Neural cell (in vitro differentiated cells): ENCODE results near the gene C22orf23. TPM values are rescaled to one million over a fixed set of nuclear protein-coding genes. Genes with fewer than 3 reads are reported as not detected.

Experiments
- H2AFZ ChIP-seq: fragments of 200-600, 300-800 bp; sonication (generic), shearing (Covaris generic); 2 replicates; pipeline ENCODE4 v1.6.0; 2014; ENCODE audit warnings: low read depth, mild to moderate bottlenecking, antibody characterized with exemption, low read length, moderate library complexity
- H3F3A ChIP-seq: fragments of 200-600 bp; shearing (Covaris generic); 2 replicates; pipeline ENCODE4 v1.6.1; 2016; ENCODE audit warnings: mild to moderate bottlenecking, moderate library complexity, mixed read lengths, antibody characterized with exemption, low read length; ENCODE audit not compliant: insufficient read depth, poor library complexity, severe bottlenecking
- H3K27ac ChIP-seq: fragments of 200-600, 300-800 bp; sonication (generic), shearing (Covaris generic); 2 replicates; pipeline ENCODE4 v1.5.1; 2014; ENCODE audit warnings: mild to moderate bottlenecking, low read length, moderate library complexity
- H3K27me3 ChIP-seq: fragments of 300-800, 200-600 bp; sonication (generic), shearing (Covaris generic); 2 replicates; pipeline ENCODE4 v1.6.0; 2014; ENCODE audit warnings: mild to moderate bottlenecking, low read depth, low read length, moderate library complexity; ENCODE audit not compliant: insufficient read depth
- H3K36me3 ChIP-seq: fragments of 300-800, 200-600 bp; sonication (generic), shearing (Covaris generic); 2 replicates; pipeline ENCODE4 v1.5.1; 2014; ENCODE audit warnings: mild to moderate bottlenecking, antibody characterized with exemption, low read length, moderate library complexity; ENCODE audit not compliant: insufficient read depth
- H3K4me2 ChIP-seq: fragments of 300-800, 200-600 bp; sonication (generic), shearing (Covaris generic); 2 replicates; pipeline ENCODE4 v1.6.0; 2014; ENCODE audit warnings: mild to moderate bottlenecking, low read length
- H3K4me3 ChIP-seq: fragments of 300-800, 200-600 bp; sonication (generic), shearing (Covaris generic); 2 replicates; pipeline ENCODE4 v1.5.1; 2014; ENCODE audit warnings: mild to moderate bottlenecking, low read length, moderate library complexity
- H3K79me2 ChIP-seq: fragments of 200-600 bp; shearing (Covaris generic); replicated peaks from 2 replicates; pipeline ENCODE4 v1.6.0; 2014; ENCODE audit warnings: mild to moderate bottlenecking, low read length, moderate library complexity; ENCODE audit not compliant: insufficient read depth
- H3K9ac ChIP-seq: fragments of 300-800, 200-600 bp; sonication (generic), shearing (Covaris generic); 2 replicates; pipeline ENCODE4 v1.6.1; 2016; ENCODE audit warnings: mild to moderate bottlenecking, low read length, mixed read lengths
- H3K9me2 ChIP-seq: fragments of 200-600 bp; shearing (Covaris generic); 2 replicates; pipeline ENCODE4 v1.6.1; 2016; ENCODE audit warnings: mild to moderate bottlenecking, low read length, mixed read lengths; ENCODE audit not compliant: insufficient read depth
- H3K9me3 ChIP-seq: fragments of 200-600, 300-800 bp; sonication (generic), shearing (Covaris generic); 2 replicates; pipeline ENCODE4 v1.6.1; 2016; ENCODE audit warnings: mild to moderate bottlenecking, mixed run types, low read length, moderate library complexity, mixed read lengths
- H4K20me1 ChIP-seq: fragments of 200-600 bp; shearing (Covaris generic); 2 replicates; pipeline ENCODE4 v1.6.1; 2016; ENCODE audit warnings: mild to moderate bottlenecking, mixed run types; ENCODE audit not compliant: insufficient read depth
- EP300 ChIP-seq: fragments of 450-650 bp; conservative IDR thresholded peaks from 2 replicates; pipeline ENCODE4 v1.6.1; 2014; ENCODE audit warnings: antibody characterized with exemption, mild to moderate bottlenecking, moderate library complexity; ENCODE audit not compliant: poor library complexity, severe bottlenecking
- EZH2 ChIP-seq: fragments of 200-600, 300-800 bp; shearing (Covaris generic), sonication (generic); IDR thresholded peaks from 2 replicates; pipeline ENCODE4 v1.6.1; 2014; ENCODE audit warnings: antibody characterized with exemption, low read length, borderline replicate concordance, mild to moderate bottlenecking; ENCODE audit not compliant: insufficient read depth, poor library complexity, severe bottlenecking
- MXI1 ChIP-seq: fragments of 450-650 bp; conservative IDR thresholded peaks from 2 replicates; pipeline ENCODE4 v1.6.1; 2014; ENCODE audit warnings: antibody characterized with exemption, mild to moderate bottlenecking; ENCODE audit not compliant: poor library complexity, severe bottlenecking
- POLR2AphosphoS5 ChIP-seq: IDR thresholded peaks from 2 replicates; pipeline ENCODE4 v1.6.1; 2012
- RAD21 ChIP-seq: fragments of 450-650 bp; conservative IDR thresholded peaks from 2 replicates; pipeline ENCODE4 v1.6.1; 2014; ENCODE audit warnings: antibody characterized with exemption, mild to moderate bottlenecking, moderate library complexity
- SMC3 ChIP-seq: fragments of 450-650 bp; conservative IDR thresholded peaks from 2 replicates; pipeline ENCODE4 v1.6.1; 2014; ENCODE audit warnings: antibody characterized with exemption, mild to moderate bottlenecking, moderate library complexity; ENCODE audit not compliant: poor library complexity
- TAF1 ChIP-seq: IDR thresholded peaks from 2 replicates; pipeline ENCODE4 v1.6.1; 2012; ENCODE audit warnings: low read depth
- polyA plus RNA-seq: library from polyadenylated mRNA; depleted of rRNA; stranded (reverse); fragments of >200 nt; gene quantifications from 2 replicates; pipeline ENCODE4 v1.2.3, GENCODE V29; 2014
- TF ChIP-seq, protein P1 (sequence below): fragments of 450-650 bp; IDR thresholded peaks from 2 replicates; pipeline ENCODE4 v1.5.1; 2014; ENCODE audit warnings: antibody characterized with exemption, mild to moderate bottlenecking, moderate library complexity; ENCODE audit not compliant: poor library complexity, severe bottlenecking
- TF ChIP-seq, protein P2 (sequence below): IDR thresholded peaks from 2 replicates; pipeline ENCODE4 v1.6.1; 2012; ENCODE audit warnings: borderline replicate concordance

The C22orf23 gene
- polyA plus RNA-seq, 1 donor from 2014 or later: 1.3 TPM

DNA sequence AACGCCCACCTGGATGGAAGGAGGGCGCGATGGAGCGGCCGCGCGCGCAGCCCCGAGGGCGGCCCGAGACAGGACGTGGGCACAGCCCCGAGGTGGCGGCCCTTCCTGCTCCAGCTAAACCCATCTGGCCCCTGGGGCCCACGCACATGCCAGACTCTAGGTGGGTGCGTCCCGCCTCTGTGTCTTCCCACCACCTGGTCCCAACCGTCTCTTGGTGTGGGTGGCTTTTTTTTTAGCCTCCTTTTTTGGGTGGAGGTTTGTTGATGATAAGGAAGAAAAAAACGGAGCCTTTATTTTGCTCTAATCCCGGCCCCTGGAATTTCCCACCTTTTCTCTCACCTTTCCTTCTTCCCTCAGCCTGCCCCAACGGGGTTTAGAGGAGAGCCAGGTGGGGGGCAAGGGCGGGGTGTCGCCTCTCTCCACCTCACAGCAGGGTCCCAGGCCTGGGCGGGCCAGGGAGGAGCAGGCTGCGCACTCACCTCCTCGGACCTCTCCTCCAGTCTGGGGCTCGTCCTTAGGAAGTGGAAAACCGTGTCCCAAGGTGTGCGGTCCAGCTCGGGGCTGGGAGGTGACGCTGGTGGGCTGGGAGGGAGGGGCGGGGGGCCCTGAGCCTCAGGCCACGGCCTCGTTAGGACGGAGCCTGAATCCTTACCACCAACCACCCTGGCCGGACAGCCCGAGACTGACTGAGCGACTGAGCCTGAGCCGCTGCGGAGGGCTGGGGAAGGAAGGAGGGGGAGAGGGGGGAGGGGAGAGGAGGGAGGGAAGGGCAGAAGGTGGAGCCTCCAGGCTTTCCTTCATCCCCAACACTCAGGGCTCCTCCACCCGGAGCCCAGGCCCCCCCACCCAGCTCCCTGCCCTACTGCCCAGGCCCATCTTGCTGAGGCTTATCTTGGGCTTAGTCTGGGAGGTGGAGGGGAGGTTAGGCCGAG lies 30.7 kb upstream of the C22orf23 start, which contains the start of gene SOX10:
Gene SOX10, minus strand, starts transcription at position 696 of the 932 bp plus-strand sequence. CDS start 771 bp downstream, outside the sequence.
- Histone ChIP-seq H4K20me1 (no peaks in the 10 kb centered on the region), H3K27ac (no peak within 1 kb of the TSS), H3K9ac (no peak within 1 kb of the TSS), H3K4me2 (no peak within 1 kb of the TSS), H3K4me3 (no peak within 1 kb of the TSS), H3K79me2 (no peaks in the 10 kb centered on the region), H3F3A (no peaks in the 10 kb centered on the region), H3K36me3 (no peaks in the 10 kb centered on the region), H2AFZ (no peak within 1 kb of the TSS), H3K9me3 (no peaks in the 10 kb centered on the region), H3K9me2 (no peaks in the 10 kb centered on the region), H3K27me3 (peaks cover 4% of the 10 kb centered on the region)
- TF ChIP-seq MXI1: no peak
- TF ChIP-seq SMC3: no peak
- no peak for TF ChIP-seq EP300
- TF ChIP-seq RAD21: no peak
- TF ChIP-seq, protein P1, sequence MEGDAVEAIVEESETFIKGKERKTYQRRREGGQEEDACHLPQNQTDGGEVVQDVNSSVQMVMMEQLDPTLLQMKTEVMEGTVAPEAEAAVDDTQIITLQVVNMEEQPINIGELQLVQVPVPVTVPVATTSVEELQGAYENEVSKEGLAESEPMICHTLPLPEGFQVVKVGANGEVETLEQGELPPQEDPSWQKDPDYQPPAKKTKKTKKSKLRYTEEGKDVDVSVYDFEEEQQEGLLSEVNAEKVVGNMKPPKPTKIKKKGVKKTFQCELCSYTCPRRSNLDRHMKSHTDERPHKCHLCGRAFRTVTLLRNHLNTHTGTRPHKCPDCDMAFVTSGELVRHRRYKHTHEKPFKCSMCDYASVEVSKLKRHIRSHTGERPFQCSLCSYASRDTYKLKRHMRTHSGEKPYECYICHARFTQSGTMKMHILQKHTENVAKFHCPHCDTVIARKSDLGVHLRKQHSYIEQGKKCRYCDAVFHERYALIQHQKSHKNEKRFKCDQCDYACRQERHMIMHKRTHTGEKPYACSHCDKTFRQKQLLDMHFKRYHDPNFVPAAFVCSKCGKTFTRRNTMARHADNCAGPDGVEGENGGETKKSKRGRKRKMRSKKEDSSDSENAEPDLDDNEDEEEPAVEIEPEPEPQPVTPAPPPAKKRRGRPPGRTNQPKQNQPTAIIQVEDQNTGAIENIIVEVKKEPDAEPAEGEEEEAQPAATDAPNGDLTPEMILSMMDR: no peak
- no peak for TF ChIP-seq TAF1
- TF ChIP-seq, protein P2, sequence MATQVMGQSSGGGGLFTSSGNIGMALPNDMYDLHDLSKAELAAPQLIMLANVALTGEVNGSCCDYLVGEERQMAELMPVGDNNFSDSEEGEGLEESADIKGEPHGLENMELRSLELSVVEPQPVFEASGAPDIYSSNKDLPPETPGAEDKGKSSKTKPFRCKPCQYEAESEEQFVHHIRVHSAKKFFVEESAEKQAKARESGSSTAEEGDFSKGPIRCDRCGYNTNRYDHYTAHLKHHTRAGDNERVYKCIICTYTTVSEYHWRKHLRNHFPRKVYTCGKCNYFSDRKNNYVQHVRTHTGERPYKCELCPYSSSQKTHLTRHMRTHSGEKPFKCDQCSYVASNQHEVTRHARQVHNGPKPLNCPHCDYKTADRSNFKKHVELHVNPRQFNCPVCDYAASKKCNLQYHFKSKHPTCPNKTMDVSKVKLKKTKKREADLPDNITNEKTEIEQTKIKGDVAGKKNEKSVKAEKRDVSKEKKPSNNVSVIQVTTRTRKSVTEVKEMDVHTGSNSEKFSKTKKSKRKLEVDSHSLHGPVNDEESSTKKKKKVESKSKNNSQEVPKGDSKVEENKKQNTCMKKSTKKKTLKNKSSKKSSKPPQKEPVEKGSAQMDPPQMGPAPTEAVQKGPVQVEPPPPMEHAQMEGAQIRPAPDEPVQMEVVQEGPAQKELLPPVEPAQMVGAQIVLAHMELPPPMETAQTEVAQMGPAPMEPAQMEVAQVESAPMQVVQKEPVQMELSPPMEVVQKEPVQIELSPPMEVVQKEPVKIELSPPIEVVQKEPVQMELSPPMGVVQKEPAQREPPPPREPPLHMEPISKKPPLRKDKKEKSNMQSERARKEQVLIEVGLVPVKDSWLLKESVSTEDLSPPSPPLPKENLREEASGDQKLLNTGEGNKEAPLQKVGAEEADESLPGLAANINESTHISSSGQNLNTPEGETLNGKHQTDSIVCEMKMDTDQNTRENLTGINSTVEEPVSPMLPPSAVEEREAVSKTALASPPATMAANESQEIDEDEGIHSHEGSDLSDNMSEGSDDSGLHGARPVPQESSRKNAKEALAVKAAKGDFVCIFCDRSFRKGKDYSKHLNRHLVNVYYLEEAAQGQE: no peak
- TF ChIP-seq POLR2AphosphoS5: no peak
- no peak for TF ChIP-seq EZH2

DNA sequence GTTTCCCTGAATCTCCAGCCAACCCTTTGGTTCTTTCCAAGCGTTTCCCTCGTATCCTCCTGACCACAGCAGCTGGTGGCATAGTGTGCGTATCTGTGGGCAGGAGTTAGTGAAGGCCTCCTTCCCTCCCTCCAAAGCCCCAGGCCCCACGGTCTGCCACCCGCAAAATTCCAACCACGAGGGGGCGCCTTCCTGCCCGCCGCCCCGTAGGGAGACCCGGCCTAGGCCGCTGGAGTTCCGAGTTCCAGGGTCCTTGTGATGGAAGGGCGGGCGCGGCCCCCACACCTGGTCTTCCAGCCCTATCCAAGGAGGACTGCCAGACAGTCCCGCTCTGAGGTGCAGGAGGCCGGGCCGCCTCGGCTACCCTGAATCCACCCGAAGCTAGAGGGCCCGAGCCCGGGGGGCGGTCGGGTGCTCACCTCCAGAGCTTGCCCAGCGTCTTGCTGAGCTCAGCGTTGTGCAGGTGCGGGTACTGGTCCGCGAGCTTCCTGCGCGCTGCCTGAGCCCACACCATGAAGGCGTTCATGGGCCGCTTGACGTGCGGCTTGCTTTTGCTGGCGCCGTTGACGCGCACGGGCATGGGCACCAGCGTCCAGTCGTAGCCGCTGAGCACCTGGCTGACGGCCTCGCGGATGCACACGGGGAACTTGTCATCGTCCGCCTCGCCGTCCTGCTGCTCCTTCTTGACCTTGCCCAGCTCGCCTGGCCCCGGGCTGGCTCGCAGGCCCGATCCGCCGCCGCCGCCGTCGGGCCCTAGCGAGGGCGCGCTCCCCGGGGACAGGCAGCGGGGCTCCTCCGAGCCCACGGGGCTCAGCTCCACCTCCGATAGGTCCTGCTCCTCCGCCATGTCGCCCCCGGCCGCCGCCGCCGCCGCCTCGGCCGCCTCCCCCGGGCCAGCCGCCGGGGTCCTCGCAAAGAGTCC lies 29.8 kb upstream of the C22orf23 start:
- Histone ChIP-seq H3K27me3 (peaks cover 4% of the 10 kb centered on the region), H3K27ac (no peak overlapping the region), H3K9me3 (no peaks in the 10 kb centered on the region), H4K20me1 (no peaks in the 10 kb centered on the region), H3K4me3 (no peak overlapping the region), H3K4me2 (no peak overlapping the region), H3K36me3 (no peaks in the 10 kb centered on the region), H2AFZ (no peak overlapping the region), H3K79me2 (no peaks in the 10 kb centered on the region), H3K9ac (no peak overlapping the region), H3K9me2 (no peaks in the 10 kb centered on the region), H3F3A (no peaks in the 10 kb centered on the region)
- no peak for TF ChIP-seq TAF1
- TF ChIP-seq EP300: no peak
- TF ChIP-seq MXI1: no peak
- TF ChIP-seq SMC3: no peak
- TF ChIP-seq, protein P2: no peak
- TF ChIP-seq, protein P1: no peak
- no peak for TF ChIP-seq RAD21
